SKM-1 treated with dmso at 0.1 percent for 144 hours (cell line): ENCODE results near the gene IRF5.
"Not testable (repeated sequence)": the region's sequence is repeated elsewhere in the genome, so short reads cannot be mapped to it uniquely, and the experiment has no call there.

ENCODE experiments used
- DNase-seq: peaks from one replicate; lab custom pipeline; 2025; ENCODE audit not compliant: unreplicated experiment; lab: John Stamatoyannopoulos, UW

IRF5 gene

GRCh38 chr7:128906001-128906765 is 31.5 kb upstream of the IRF5 start:
- DNase-seq = no peak

GRCh38 chr7:128906766-128907559 is 30.8 kb upstream of the IRF5 start:
- no peak for DNase-seq

- DNase-seq = no peak
Measured at GRCh38 chr7:128908750-128909624, 28.7 kb upstream of the IRF5 start.

- no peak for DNase-seq
Measured at GRCh38 chr7:128909625-128910568, 27.8 kb upstream of the IRF5 start.

GRCh38 chr7:128910569-128910945 is 27.2 kb upstream of the IRF5 start, which contains the start of gene KCP:
Gene KCP, minus strand, starts transcription at chr7:128910709. Its CDS starts 33 bp downstream, at chr7:128910676.
- no peak for DNase-seq

- no peak for DNase-seq
Measured at GRCh38 chr7:128911423-128912031, 26.2 kb upstream of the IRF5 start.

GRCh38 chr7:128912281-128912680 is 25.4 kb upstream of the IRF5 start:
- DNase-seq = no peak

GRCh38 chr7:128912709-128913495 is 24.8 kb upstream of the IRF5 start:
- DNase-seq = not testable (repeated sequence)

- DNase-seq = no peak
Measured at GRCh38 chr7:128913870-128914565, 23.7 kb upstream of the IRF5 start.

- no peak for DNase-seq
Measured at GRCh38 chr7:128914566-128915151, 23.1 kb upstream of the IRF5 start.

GRCh38 chr7:128915271-128915819 is 22.4 kb upstream of the IRF5 start:
- DNase-seq = no peak

GRCh38 chr7:128915841-128916642 is 21.7 kb upstream of the IRF5 start:
- DNase-seq = no peak

- no peak for DNase-seq
Measured at GRCh38 chr7:128916643-128916915, 21.1 kb upstream of the IRF5 start.

GRCh38 chr7:128917122-128917521 is 20.6 kb upstream of the IRF5 start:
- no peak for DNase-seq

GRCh38 chr7:128918016-128918665 is 19.6 kb upstream of the IRF5 start:
- DNase-seq = no peak

GRCh38 chr7:128919241-128919640 is 18.5 kb upstream of the IRF5 start:
- no peak for DNase-seq
